Measurements from ENCODE around the gene FANCM.

GRCh38 chr14:45199230-45199629, 63.5 kb downstream of the FANCM start:
- TF ChIP-seq CTCF (tag by site-specific recombination; IDR thresholded peaks at IDR 0.05) (no peak), ZNF792 (tag by site-specific recombination; IDR thresholded peaks at IDR 0.05) (no peak), PRDM1 (tag by site-specific recombination; IDR thresholded peaks at IDR 0.05) (no peak), KLF10 (tag by site-specific recombination; IDR thresholded peaks at IDR 0.05) (no peak)

Data from HEK293 (cell line).